GM19351 (cell line): ENCODE results near the gene ZDHHC17.

Experiments
- ATAC-seq: cut with Tn5 transposase; IDR thresholded peaks from one replicate; pipeline ENCODE4 v1.9.1; 2021; ENCODE audit warnings: mild to moderate bottlenecking, moderate library complexity; ENCODE audit not compliant: unreplicated experiment

Gene ZDHHC17

GRCh38 chr12:76813972-76814371, 50.1 kb downstream of the ZDHHC17 start:
- ATAC-seq, result no peak

- no peak for ATAC-seq
These were observed 57.1 kb downstream of the ZDHHC17 start for GRCh38 chr12:76820888-76821482.

GRCh38 chr12:76830436-76830835, 66.5 kb downstream of the ZDHHC17 start:
- no peak for ATAC-seq

- ATAC-seq, result peak; percentile 75
These were observed 72.7 kb downstream of the ZDHHC17 start for GRCh38 chr12:76836633-76837032.

GRCh38 chr12:76847260-76847659, 83.3 kb downstream of the ZDHHC17 start:
- ATAC-seq, result no peak

GRCh38 chr12:76848132-76848531, 84.2 kb downstream of the ZDHHC17 start:
- no peak for ATAC-seq

- ATAC-seq, result no peak
These were observed 88.2 kb downstream of the ZDHHC17 start for GRCh38 chr12:76852106-76852505.

- ATAC-seq, result no peak
These were observed 91.4 kb downstream of the ZDHHC17 start for GRCh38 chr12:76855271-76855670.

GRCh38 chr12:76856018-76856644, 92.2 kb downstream of the ZDHHC17 start:
- ATAC-seq, result no peak

GRCh38 chr12:76859611-76860010, 95.7 kb downstream of the ZDHHC17 start:
- no peak for ATAC-seq

- no peak for ATAC-seq
These were observed 96.3 kb downstream of the ZDHHC17 start for GRCh38 chr12:76860256-76860655.

GRCh38 chr12:76863005-76863670, 99.2 kb downstream of the ZDHHC17 start:
- ATAC-seq, result no peak

GRCh38 chr12:76863837-76864236, 99.9 kb downstream of the ZDHHC17 start:
- ATAC-seq, result no peak

- ATAC-seq, result peak; percentile 80
These were observed 101.0 kb downstream of the ZDHHC17 start for GRCh38 chr12:76864791-76865400.

GRCh38 chr12:76866151-76866567, 102.2 kb downstream of the ZDHHC17 start:
- no peak for ATAC-seq

- no peak for ATAC-seq
These were observed 102.8 kb downstream of the ZDHHC17 start for GRCh38 chr12:76866726-76867125.

- ATAC-seq, result no peak
These were observed 107.2 kb downstream of the ZDHHC17 start for GRCh38 chr12:76871082-76871481.

- no peak for ATAC-seq
These were observed 107.8 kb downstream of the ZDHHC17 start for GRCh38 chr12:76871742-76872141.

- ATAC-seq, result no peak
These were observed 108.5 kb downstream of the ZDHHC17 start for GRCh38 chr12:76872415-76872814.

GRCh38 chr12:76874027-76874426, 110.1 kb downstream of the ZDHHC17 start:
- no peak for ATAC-seq

GRCh38 chr12:76874491-76875190, 110.7 kb downstream of the ZDHHC17 start:
- ATAC-seq, result no peak
